MM.1S (cell line): Measurements from ENCODE around the gene PHKA2.

Source experiments
- EZH2 ChIP-seq: fragments of 300-600 bp; sonication (generic); optimal IDR thresholded peaks from 2 replicates; pipeline ENCODE3; 2017; ENCODE audit warnings: low read depth, mild to moderate bottlenecking, antibody characterized with exemption, low read length, mixed read lengths
- EZH2phosphoT487 ChIP-seq: fragments of 300-600 bp; sonication (generic); IDR thresholded peaks from 2 replicates; pipeline ENCODE4 v1.6.1; 2018; ENCODE audit warnings: antibody characterized with exemption, low read length

- TF ChIP-seq EZH2, result no peak
- no peak for TF ChIP-seq EZH2phosphoT487
These were observed 32.9 kb downstream of the PHKA2 start for GRCh38 chrX:18951032-18951431.
